Ovary (tissue), 9 donors: ENCODE measurements around the gene GNG3. TPM values are rescaled to one million over a fixed set of nuclear protein-coding genes. Genes with fewer than 3 reads are reported as not detected.

Experiments
- DNase-seq, 5 donors: peaks; one replicate each; pipeline ENCODE4 v3.0.0-alpha.2; 2019 to 2020
- H3K27ac ChIP-seq, 2 donors: fragments of 200-600 bp; one replicate each; pipeline versions ENCODE4 v1.5.1 to v1.8.0; 2019 to 2022
- H3K27me3 ChIP-seq: fragments of 200-600 bp; one replicate; pipeline ENCODE4 v1.8.0; 2022
- H3K36me3 ChIP-seq: fragments of 200-600 bp; sonication (generic); one replicate; pipeline ENCODE4 v1.5.1; 2019
- H3K4me1 ChIP-seq: one replicate; pipeline ENCODE4 v1.8.1; 2013; ENCODE audit warnings: mild to moderate bottlenecking, moderate library complexity; ENCODE audit not compliant: insufficient read depth
- H3K4me3 ChIP-seq: fragments of 200-600 bp; sonication (generic); one replicate; pipeline ENCODE4 v1.5.1; 2017
- H3K9me3 ChIP-seq, 2 donors: fragments of 200-600 bp in 1 of 2; sonication (generic) in 1 of 2; one replicate each; pipeline versions ENCODE4 v1.5.1 to v1.8.1; 2013 to 2019; ENCODE audit warnings: mild to moderate bottlenecking in 1 of 2, moderate library complexity in 1 of 2
- CTCF ChIP-seq, 3 donors: fragments of 450-650 bp in 2 of 3; fragments of 200-600 bp in 1 of 3; IDR thresholded peaks; one replicate each; pipeline versions ENCODE4 v1.5.1 to v1.8.0; 2016 to 2022; ENCODE audit warnings: antibody characterized with exemption in 3 of 3, mild to moderate bottlenecking in 1 of 3
- EP300 ChIP-seq: sonication (generic); formaldehyde crosslinking; IDR thresholded peaks from one replicate; pipeline ENCODE4 v1.6.1; 2017; ENCODE audit warnings: antibody characterized with exemption
- POLR2A ChIP-seq: fragments of 450-650 bp; IDR thresholded peaks from one replicate; pipeline ENCODE4 v1.6.1; 2017; ENCODE audit warnings: antibody characterized with exemption, mild to moderate bottlenecking, moderate library complexity
- WGBS, 3 donors: extraction: QIAGEN DNeasy Blood & Tissue Kit in 1 of 3; methylation state at CpG; one replicate each; pipeline versions ENCODE4 v1.1.5 to v1.1.7; 2013 to 2017; 5-methylcytosine and 5-hydroxymethylcytosine counted together
- intact Hi-C, 4 donors: fragments of 100-400 bp; cut with DNase I; formaldehyde crosslinking; loops; one replicate each; pipeline versions ENCODE4 v1.11.0 to v1.15.1; 2022 to 2023
- polyA plus RNA-seq, 2 donors: library from polyadenylated mRNA; stranded (reverse); fragments of 200-250 nt in 1 of 2; fragments of 350-450 nt in 1 of 2; fragmentation: Illumina TruSeq in 1 of 2; extraction: RNeasy Lipid Tissue Mini Kit (QIAGEN cat#74804) in 1 of 2; gene quantifications; one replicate each; pipeline ENCODE4 v1.2.3, GENCODE V29; 2013 to 2014
- total RNA-seq, 7 donors: library from RNA; depleted of rRNA in 2 of 7; stranded (reverse); fragments of >200 nt in 2 of 7; fragmentation: NEBNext Ultra II Directional in 3 of 7; extraction: Animal tissue kit (Norgen Biotek cat#: 25700) in 3 of 7; gene quantifications; one replicate each; pipeline versions ENCODE4 v1.1.0 to v1.2.4, GENCODE V29; 2016 to 2023
- donor health status: DM: no; HTN: no; CAD: no; lungs with moderate emphysema.
- donor health status: DM: no; HTN: no; CAD: no.
- donor health status: Bipolar disorder and iron deficiency.
- donor health status: DM: yes; HTN: yes; CAD: no.
- donor health status: DM: no; HTN: no; CAD: no.
- donor health status: DM: yes; HTN: yes; CAD: no.

GNG3 gene
- total and polyA plus RNA-seq, 9 donors = 0.18 to 0.73 (median 0.34) TPM; not detected in 2

- H3K4me3 ChIP-seq = peak within 1 kb of the TSS; percentile 60
- TF ChIP-seq EP300 = peak; percentile 63
- no peak for TF ChIP-seq CTCF (IDR thresholded peaks at IDR 0.05)
- peak; percentile 57 for TF ChIP-seq POLR2A
- peak within 1 kb of the TSS; percentile 73 to 82 for H3K27ac ChIP-seq
- no peaks in the 10 kb centered on the region for H3K9me3 ChIP-seq
- peaks cover 3% of the 10 kb centered on the region for H3K4me1 ChIP-seq
- 1 to 5% (median 2%) methylated on average over 42 to 55 of the region's 55 CpGs for WGBS, 3 donors
- H3K36me3 ChIP-seq = no peaks in the 10 kb centered on the region
- intact Hi-C loops = loop anchor here in 2 of 4 donors (5.0 to 10.0 kb wide), 2 partner anchors 48 to 284 kb away; partner anchors contain the start of genes HNRNPUL2 (in 1 of the 2) and TTC9C (in 1 of the 2)
- peak; percentile 88 to 92 (median 90) for DNase-seq
- H3K27me3 ChIP-seq = no peaks in the 10 kb centered on the region
Measured at GRCh38 chr11:62678770-62679696, 28.4 kb upstream of the GNG3 start, which contains the start of gene UBXN1. TSS of gene UBXN1 (minus strand) at chr11:62679073. CDS start at chr11:62678923, 150 bp downstream.

- WGBS, 3 donors = 28 to 44% (median 33%) methylated on average over 4 of the region's 4 CpGs
- no peaks in the 10 kb centered on the region for H3K36me3 ChIP-seq
- peak in 3 of 5 donors; percentile 52 to 60 (median 52) for DNase-seq
- no peaks in the 10 kb centered on the region for H3K27me3 ChIP-seq
- no peak overlapping the region for H3K27ac ChIP-seq
- peaks cover 3% of the 10 kb centered on the region for H3K4me1 ChIP-seq
- intact Hi-C loops = no loop called here
- TF ChIP-seq CTCF (IDR thresholded peaks at IDR 0.05) (peak in 2 of 3 donors; percentile 40 to 54), EP300 (no peak), POLR2A (no peak)
- H3K4me3 ChIP-seq = no peak overlapping the region
- H3K9me3 ChIP-seq = no peaks in the 10 kb centered on the region
Measured at GRCh38 chr11:62680825-62681240, 26.6 kb upstream of the GNG3 start.

GRCh38 chr11:62682518-62682917 is 25.0 kb upstream of the GNG3 start:
- WGBS, 3 donors = 89 to 91% (median 89%) methylated on average over 7 of the region's 7 CpGs
- intact Hi-C loops = no loop called here
- no peak for DNase-seq
- H3K4me3 ChIP-seq = no peak overlapping the region
- no peaks in the 10 kb centered on the region for H3K9me3 ChIP-seq
- H3K4me1 ChIP-seq = peaks cover 4% of the 10 kb centered on the region
- H3K36me3 ChIP-seq = no peaks in the 10 kb centered on the region
- H3K27ac ChIP-seq = no peak overlapping the region
- no peaks in the 10 kb centered on the region for H3K27me3 ChIP-seq
- TF ChIP-seq CTCF (IDR thresholded peaks at IDR 0.05) (no peak), POLR2A (no peak), EP300 (no peak)

GRCh38 chr11:62687508-62688396 is 19.7 kb upstream of the GNG3 start:
- Histone ChIP-seq H3K27me3 (no peaks in the 10 kb centered on the region), H3K4me3 (peak overlapping the region; percentile 48), H3K36me3 (no peaks in the 10 kb centered on the region), H3K27ac (peak overlapping the region; percentile 79 to 87), H3K4me1 (peaks cover 12% of the 10 kb centered on the region), H3K9me3 (no peaks in the 10 kb centered on the region)
- WGBS, 3 donors = 42 to 46% (median 45%) methylated on average over 48 to 74 of the region's 74 CpGs
- DNase-seq = peak in 2 of 5 donors; percentile 53 to 61
- TF ChIP-seq POLR2A (no peak), EP300 (no peak), CTCF (IDR thresholded peaks at IDR 0.05) (no peak)
- intact Hi-C loops = loop anchor here in 1 of 4 donors (5.0 kb wide), 1 partner anchor 290 kb away; no protein-coding TSS in a partner anchor
